ENCODE measurements around the gene KLHL7.

DNA sequence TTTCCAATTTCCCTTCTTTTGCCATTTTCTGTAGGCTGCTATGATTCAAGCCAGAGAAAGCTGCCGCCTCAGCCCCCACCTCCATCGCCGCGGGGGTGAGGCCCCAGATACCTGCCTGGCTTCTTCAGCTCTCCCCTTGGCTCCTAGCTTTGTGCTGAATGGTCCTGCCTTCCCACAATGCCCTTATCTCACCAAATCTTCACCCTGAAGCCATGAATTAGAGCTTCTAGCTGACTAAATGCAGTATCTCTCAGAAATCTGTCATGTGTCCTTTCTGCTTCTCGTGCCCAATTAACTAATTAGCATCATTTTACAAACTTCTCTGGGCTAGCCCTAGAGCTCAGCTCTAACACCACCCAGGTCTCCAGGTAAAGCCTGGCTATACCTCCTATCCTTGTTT, 108.8 kb downstream of the KLHL7 start:
- no peak for TF ChIP-seq POLR2A (IDR thresholded peaks at IDR 0.05)
- TF ChIP-seq, protein P1, sequence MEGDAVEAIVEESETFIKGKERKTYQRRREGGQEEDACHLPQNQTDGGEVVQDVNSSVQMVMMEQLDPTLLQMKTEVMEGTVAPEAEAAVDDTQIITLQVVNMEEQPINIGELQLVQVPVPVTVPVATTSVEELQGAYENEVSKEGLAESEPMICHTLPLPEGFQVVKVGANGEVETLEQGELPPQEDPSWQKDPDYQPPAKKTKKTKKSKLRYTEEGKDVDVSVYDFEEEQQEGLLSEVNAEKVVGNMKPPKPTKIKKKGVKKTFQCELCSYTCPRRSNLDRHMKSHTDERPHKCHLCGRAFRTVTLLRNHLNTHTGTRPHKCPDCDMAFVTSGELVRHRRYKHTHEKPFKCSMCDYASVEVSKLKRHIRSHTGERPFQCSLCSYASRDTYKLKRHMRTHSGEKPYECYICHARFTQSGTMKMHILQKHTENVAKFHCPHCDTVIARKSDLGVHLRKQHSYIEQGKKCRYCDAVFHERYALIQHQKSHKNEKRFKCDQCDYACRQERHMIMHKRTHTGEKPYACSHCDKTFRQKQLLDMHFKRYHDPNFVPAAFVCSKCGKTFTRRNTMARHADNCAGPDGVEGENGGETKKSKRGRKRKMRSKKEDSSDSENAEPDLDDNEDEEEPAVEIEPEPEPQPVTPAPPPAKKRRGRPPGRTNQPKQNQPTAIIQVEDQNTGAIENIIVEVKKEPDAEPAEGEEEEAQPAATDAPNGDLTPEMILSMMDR (IDR thresholded peaks at IDR 0.05): no peak
- TF ChIP-seq EP300 (IDR thresholded peaks at IDR 0.05): no peak
